ENCODE measurements around the gene NAA35.
"Not testable (repeated sequence)": the region's sequence is repeated elsewhere in the genome, so short reads cannot be mapped to it uniquely, and the experiment has no call there.

Gene NAA35

DNA sequence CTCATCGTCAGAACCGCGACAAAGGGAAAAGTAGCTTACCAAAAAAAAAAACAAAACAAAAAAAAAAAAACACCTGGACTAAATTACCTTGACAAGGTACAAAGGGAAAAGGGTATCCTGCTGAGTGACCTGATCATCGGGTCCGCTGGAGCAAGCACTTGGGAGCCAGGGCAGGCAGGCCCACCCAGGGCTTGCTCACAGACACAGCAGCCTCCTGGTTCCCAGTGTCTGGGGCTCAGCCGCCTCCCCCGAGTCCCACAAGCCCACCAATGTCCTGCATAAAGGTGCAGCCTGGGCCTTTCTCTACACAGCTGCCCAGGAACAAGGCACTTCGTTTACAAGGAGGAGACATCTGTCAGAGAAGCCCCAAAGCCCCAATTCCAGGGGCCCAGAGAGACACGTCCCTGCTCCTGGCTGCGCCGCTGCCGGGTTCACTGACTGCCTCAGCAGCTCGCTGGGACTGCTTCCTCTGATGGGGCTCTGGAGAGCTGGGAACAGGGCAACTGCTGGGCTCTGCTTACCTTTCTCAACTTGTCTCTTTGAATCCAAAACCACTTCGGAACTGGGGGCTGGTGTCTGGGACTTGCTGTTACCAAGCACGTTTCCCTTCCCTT lies 95.0 kb downstream of the NAA35 start:
- DNase-seq = no peak

DNA sequence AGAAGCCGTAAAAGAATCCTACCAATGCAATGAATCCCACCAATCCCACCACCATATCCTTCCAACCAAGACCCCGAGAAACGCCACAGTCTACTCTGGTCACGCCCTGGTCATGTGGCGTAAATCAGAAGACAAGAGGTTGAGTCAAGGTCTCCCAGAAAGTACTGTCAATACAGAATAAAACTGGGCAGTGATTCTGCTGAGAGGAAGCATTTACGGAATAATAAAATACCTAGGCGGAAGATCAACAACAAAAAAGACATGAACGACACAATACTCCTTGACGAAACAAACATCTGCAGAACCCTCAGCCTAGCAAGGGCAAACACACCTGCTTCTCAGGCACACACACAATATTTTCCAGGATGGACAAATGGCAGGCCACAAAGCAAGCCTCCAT lies 95.6 kb downstream of the NAA35 start:
- DNase-seq = no peak

DNA sequence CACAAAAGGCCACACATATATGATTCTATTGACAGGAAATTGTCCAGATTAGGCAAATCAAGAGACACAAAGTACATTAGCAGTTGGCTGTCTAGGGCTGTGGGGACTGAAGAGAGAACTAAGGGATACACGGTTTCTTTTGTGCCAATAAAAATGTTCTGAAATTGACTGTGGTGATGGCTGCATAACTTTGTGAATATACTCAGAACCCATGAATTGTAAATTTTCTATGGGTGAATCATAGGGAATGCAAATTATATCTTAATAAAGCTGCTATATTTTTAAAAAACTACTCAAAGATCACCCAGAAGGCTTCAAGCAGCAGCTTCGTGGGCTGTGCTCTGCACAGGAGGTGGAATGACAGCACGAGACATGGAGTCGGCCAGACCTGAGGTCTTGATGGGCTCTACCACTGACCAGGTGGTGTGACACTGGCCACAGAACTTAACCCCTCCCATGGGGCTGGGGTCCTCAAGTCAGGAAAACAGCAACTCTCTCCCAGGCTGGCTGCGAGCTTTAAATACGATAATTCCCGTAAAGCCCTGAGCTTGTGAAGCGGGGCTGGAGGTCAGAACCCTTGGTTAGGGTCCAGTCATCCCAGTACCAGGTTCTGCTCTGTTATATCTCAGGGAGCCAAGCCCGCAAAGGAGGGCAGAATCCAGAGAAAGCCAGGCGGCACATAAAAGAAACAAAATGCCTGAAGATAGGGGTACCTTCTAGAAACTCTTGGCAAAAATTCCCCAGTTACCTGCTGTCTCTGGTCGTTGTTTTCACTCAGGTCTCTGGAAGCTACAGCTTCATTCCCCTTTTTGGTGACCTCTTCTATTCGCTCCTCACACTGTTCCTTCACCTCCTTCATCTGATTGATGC lies 99.3 kb downstream of the NAA35 start:
- DNase-seq = no peak

DNA sequence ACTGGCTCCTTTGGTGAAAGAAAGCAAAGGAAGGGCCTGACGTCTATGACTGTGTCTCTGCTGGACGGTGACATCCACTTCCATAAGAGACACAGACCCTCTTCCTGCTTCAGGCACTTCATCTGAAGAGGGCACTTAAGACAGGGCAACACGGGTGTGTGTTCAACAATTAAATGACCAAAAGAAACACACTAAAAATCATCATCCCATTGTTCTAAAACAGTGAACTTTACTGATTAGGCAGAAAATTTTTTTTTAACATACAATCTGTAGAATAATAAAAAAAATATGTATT lies 99.9 kb downstream of the NAA35 start:
- no peak for DNase-seq

DNA sequence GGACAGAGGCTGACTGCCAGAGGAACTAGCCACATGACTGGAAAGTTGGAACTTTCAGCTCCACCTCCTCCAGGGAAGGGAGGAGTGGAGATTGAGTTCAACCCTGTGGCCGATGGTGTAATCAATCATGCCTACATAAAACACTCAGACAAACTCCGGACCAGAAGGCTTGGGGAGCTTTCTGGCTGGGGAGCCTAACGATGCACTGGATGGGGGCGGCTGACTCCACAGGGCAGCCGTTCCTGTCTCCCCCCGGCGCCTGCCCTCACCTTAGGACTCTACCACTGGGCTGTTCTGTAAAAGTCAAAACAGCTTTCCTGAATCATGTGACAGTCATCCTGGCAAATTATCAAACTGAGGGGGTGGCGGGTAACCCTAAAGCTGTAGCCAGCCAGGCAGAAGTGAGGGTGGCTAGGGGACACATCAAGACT lies 100.4 kb downstream of the NAA35 start:
- no peak for DNase-seq

DNA sequence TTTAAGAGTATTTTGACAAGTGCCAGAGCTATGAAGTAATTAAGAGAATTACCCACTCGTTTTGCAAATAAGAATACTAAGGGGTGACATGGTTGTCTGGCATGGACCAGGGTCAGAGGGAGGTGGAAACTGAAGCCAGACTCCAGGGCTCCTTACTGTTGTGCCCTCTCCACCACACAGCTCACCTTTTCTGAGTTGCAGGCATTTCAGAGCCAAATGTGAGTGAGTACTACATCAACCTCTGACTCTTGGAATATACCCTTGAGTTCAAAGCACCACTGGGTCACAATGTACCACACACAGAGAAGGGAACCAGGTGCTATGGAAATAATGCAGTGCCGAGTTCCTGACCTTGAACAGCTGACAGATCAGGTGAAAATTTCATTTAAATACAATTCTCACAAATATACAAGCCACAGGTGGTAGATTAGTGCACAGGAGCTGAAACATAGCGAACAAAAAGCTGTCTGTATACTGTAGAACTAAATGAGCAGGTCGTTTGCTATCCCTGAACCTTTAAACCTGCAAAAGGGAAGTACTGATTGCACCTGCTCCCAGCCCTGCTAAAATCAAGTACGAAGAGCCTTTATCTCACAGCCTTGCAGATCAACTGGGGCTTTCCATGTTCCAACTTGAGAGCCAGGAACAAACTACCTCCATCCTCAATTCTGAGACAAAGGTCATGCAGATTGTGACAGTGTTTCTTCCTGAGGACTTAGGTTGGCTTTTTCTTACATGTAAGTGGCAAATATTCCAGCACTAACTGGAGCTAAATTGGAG lies 101.4 kb downstream of the NAA35 start:
- DNase-seq = no peak

DNA sequence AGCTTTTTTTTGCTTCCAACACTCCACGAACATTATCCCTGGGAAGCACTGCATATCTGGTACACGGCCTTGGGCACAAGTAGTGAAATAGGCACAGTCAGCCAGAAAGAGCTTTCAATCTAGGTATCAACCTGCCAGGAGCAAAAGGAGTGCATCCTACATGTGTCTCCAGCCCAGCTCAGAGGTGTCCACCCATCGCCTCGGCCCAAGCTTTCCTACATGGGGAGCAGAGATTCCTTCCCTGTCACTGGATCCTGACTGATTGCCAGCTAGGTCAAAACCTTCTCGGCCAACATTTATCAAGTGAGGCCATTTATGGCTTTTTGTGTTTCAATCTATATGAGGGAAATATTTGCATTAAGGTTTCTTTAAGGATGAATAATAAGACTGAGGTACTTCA lies 102.6 kb downstream of the NAA35 start:
- DNase-seq = no peak

DNA sequence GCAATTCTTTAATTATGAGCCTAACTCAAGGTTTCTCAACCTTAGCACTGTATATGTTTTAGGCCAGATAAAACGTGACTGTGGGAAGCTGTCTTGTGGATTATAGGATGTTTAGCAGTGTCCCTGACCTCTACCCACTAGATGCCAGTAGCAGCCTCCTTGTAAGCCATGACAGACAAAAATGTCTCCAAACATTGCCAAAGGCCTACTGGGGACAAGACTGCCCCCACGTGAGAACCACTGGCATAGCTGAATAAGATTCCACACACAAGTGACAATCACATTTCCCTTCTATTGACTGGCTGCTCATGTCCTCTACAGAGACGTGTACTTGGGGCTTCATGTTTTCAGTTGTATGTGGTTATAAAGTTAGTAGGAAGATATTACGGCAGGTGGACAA lies 103.1 kb downstream of the NAA35 start:
- DNase-seq = no peak

DNA sequence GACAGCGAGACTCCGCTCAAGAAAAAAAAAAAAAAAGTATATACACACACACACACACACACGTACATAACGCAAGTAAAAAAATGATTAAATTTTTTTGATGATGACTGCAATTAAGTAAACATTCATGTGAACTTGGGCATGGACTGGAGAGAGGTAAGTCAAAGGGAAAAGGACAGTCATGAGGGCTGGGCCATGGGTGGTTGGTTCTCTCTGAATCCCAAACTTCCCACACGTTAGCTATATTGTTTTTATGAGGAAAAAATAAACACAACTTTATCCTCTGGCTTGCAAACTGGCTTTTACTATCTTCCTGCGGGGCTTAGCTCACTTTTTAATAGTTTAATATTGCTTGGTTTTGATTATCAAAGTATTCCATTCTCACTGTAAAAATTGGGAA lies 104.7 kb downstream of the NAA35 start:
- no peak for DNase-seq

DNA sequence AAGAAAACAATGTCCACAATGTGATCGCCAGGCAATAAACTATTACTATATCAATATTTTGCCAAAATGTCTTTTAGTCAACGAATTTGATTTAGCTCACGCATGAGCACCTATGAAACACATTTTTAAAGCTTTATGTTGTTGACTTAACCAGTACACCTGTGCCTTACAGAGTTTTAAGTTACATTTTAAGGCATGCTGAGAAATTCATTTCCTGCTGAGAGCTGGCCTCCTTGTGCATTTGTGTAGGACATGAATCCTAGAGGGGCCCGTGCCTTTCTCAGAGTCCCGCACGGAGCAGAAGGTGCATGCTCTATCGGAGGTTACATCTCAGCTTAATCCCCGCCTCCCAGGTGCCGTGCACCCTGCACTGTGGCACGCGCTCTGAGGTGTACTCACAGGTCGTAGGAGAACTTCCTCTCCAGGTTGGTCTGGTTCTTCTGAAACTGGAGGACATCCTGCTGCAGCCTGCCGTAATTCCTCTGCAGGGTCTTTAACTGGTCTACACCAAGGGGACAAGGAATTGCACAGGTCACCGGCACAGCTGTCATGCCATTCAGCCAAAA lies 105.2 kb downstream of the NAA35 start:
- no peak for DNase-seq

DNA sequence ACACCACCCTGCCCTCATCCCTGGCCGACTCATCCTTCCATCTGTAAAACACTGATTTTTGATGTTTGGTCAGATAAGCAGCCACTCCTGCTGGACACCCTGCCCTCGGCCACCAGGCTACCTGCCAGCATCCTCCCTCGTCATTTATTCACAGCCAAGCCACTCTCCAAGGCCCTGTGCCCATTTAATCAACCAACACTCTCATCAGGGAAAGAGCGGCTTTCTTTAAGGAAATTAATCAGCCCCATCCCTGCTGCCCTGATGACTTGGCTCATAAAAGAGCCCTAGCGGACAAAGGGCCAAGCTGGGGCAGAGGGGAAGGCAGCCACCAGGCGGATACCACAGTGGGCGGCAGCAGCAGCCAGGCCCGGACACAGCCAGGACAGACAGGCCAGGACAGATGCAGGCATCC lies 106.0 kb downstream of the NAA35 start:
- no peak for DNase-seq

DNA sequence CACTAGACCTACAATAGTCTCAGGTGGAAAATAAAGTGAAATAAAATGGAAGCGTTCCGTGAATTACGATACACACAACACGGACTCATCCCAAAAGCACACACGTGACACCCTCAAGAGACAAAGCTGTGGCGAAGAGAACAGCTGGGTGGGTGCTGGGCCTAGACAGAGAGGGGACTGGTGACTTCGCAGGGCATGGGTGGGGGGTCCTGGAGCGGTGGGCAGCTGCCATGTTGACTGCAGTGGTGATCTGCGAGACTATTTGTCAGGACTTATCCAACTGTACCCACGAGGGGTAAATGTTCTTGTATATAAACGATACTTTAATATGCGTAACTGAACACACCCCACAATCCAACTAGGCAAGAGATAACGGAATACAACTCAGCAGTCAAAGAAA lies 106.4 kb downstream of the NAA35 start:
- no peak for DNase-seq

DNA sequence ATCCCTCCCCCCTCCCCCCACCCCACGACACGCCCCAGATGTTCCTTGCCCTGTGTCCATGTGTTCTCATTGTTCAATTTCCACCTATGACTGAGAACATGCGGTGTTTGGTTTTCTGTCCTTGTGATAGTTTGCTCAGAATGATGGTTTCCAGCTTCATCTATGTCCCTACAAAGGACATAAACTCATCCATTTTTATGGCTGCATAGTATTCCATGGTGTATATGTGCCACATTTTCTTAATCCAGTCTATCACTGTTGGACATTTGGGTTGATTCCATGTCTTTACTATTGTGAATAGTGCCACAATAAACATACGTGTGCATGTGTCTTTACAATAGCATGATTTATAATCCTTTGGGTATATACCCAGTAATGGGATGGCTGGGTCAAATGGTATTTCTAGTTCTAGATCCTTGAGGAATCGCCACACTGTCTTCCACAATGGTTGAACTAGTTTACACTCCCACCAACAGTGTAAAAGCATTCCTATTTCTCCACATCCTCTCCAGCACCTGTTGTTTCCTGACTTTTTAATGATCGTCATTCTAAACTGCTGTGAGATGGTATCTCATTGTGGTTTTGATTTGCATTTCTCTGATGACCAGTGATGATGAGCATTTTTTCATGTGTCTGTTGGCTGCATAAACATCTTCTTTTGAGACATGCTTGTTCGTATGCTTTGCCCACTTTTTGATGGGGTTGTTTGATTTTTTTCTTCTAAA lies 107.2 kb downstream of the NAA35 start:
- DNase-seq = not testable (repeated sequence)

DNA sequence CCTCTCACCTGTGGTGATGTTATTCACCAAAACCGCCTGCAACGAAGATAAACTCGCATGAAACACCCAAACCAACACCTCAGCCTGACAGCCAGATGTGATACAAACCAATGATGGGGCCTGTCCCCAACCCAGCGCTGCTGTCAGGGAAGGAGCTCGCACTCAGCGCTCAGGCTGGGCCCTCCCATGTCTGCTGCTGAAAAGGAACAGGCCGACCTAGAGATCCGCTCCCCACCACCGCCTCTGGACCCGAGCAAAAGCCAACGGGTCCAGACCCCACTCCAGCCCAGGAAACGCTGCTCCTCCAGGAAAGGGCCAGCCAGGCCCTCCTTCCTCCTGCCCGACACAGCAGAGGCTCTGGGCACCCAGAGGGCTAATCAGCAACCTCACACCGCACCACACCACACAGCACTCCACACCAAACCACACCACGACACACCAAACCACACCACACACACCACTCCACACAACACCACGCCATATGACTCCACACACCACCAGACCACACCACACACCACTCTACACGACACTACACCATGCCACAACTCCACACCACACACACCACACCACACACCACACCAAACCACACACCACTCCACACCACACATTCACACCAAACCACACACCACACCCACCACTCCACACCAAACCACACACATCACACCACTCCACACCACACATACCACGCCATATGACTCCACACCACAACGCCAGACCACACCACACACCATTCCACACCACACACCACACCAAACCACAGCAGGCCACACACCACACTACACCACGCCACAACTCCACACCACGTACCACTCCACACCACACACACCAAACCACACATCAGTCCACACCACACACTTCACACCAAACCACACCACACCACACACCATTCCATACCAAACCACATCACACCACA lies 111.9 kb downstream of the NAA35 start:
- peak; percentile 10 for DNase-seq

DNA sequence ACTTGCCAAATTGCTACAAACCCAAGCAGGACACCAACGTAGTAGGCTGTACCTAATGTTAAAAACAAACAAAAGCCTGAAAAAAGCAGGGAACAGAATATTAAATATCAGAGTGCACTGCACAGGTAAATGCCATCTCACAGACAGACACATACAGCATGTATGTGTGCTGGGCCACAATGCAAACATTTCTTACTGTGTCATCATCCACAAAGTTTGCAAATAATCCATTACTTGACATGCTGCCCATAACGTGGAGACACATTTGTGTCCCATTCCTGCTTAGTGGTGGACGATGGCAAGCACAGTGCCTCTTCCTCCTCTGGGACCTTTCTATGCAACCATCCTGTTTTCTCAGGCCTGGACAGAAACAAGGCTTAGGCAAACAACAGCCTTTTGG lies 113.7 kb downstream of the NAA35 start:
- no peak for DNase-seq

DNA sequence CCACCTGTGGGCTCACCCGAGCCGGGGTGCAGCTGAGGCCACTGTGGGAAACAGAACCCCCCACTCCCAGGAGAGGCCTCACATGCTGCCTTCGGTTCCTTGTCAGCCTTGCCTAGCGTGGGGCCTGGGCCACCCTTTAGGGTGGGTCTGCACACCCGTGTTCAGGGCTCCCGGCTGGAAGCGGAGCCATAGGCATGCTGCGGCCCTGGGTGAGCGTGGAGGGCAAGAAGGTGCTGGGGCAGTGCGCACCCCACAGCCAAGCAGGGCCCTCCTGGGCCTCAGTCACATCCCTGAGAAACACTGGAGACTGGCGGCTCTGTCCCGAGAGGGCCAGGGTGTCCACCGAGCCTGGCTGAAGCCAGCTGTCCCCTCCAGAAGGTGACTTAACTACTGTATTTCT lies 116.5 kb downstream of the NAA35 start:
- no peak for DNase-seq

DNA sequence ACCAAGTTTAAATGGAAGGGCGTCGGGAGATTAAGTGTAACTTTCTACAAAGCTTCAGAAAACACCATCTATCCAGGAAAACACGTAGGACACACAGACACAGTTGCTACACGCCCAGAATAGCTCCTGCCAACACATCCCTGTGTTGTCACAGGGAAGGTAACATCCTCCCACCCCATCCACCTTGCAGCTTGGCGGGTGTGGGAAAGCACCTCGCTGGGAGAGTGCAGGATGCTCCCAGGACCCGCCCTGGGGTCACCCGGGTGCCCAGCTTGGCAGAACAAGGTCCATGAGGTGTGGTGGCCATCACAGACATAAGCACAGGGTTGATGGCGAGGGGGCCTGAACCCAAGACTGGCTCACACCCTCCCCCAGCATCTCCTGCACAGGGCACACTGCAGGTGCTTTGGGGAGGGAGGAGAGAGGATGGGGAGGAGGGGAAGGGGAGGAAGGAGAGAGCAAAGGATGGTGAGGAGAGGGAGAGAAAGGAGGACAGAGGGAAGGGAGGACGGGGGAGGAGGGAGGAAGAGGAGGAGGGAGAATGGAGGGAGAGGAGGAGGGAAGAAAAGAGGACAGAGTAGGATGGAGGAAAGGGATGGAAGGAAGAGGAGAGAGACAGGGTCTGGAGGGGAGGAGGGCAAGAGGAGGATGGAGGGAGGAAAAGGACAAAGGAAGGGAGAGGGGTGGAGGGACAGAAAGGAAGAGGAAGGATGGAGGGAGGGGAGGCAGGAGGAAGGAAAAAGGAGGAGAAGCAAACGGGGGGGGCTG lies 121.2 kb downstream of the NAA35 start:
- DNase-seq = no peak

DNA sequence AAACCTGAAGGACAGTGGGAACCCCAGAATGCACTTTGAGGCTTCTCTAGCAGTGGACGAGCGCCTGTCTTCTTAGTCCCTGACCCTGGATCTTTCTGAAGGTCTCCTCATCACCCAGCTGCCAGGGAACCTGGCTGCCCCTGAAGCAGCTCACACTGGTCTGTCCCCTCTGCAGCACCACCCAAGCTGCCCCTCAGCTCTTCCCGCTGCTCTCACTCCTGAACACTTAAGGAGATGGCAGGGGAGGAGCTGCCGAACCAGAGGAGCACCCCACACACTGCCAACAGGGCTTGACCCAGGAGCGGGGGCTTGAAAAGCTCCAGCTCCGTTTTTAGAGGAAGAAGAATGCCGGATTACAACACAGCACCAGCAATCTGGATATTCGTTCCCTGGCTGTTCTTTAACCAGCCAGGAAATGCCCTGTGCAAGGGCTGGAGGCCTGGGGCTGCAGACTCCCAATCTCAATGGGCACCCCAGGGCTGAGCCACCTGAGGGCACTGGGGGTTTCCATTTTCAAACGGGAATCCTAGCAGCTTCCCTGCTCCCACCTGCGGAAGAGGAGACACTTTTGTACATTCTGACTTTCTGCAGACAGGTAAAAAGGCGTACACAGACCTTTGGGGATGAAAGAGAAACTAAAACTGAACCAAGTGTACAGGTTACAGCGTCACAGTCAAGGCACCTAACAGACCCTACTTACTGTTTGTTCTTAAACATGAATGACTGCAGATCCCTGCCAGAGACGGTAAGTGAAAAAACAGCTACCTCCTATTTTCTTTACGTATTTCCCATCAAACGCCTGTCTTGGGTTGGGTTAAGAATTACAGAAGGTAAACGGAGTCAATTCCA lies 122.1 kb downstream of the NAA35 start:
- no peak for DNase-seq

DNA sequence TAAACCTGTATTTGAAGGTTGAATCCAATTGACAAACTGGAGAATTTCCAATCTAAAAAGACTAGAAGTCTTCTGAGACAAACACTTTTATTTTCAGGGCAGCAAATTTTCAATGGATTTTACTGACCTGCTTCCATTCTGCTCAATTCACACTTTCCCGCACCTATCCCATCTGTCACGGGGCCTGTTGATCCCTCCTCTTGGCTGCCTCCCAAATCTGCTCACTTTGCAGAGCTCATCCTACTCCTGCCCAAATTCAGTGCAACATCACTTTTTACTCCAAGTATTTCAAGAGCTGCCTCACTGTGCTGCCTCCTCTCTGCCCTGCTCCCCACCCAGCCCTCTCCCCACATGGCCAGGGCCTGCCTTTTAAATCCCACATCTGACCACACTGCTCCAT lies 123.3 kb downstream of the NAA35 start:
- no peak for DNase-seq

Measured in CD4-positive, alpha-beta T cell treated with Interleukin-21 for 1 hour (primary cell).